RWPE1 (cell line): ENCODE results near the gene NELFB.

Experiments
- CTCF ChIA-PET: fragments of 350-600 bp; sonication (Branson Sonifier 250); formaldehyde crosslinking; extraction: SDS; loops from one replicate; lab custom pipeline; 2021; lab: Yijun Ruan, JAX
- POLR2A ChIA-PET: fragments of 400-600 bp; formaldehyde crosslinking; extraction: SDS; loops from one replicate; lab custom pipeline; 2020; ENCODE audit warnings: antibody characterized with exemption; ENCODE audit not compliant: low non-redundant PET; lab: Yijun Ruan, JAX
- DNase-seq: peaks from one replicate; pipeline ENCODE4 v3.0.0; 2012; ENCODE audit warnings: low spot score
- H3K27ac ChIP-seq: fragments of 450-650 bp; 2 replicates; pipeline ENCODE4 v1.5.1; 2017
- TF ChIP-seq, protein P1 (sequence below): fragments of 450-650 bp; conservative IDR thresholded peaks from 2 replicates; pipeline ENCODE4 v1.5.1; 2017; ENCODE audit warnings: low read depth, mild to moderate bottlenecking

The NELFB gene

DNA sequence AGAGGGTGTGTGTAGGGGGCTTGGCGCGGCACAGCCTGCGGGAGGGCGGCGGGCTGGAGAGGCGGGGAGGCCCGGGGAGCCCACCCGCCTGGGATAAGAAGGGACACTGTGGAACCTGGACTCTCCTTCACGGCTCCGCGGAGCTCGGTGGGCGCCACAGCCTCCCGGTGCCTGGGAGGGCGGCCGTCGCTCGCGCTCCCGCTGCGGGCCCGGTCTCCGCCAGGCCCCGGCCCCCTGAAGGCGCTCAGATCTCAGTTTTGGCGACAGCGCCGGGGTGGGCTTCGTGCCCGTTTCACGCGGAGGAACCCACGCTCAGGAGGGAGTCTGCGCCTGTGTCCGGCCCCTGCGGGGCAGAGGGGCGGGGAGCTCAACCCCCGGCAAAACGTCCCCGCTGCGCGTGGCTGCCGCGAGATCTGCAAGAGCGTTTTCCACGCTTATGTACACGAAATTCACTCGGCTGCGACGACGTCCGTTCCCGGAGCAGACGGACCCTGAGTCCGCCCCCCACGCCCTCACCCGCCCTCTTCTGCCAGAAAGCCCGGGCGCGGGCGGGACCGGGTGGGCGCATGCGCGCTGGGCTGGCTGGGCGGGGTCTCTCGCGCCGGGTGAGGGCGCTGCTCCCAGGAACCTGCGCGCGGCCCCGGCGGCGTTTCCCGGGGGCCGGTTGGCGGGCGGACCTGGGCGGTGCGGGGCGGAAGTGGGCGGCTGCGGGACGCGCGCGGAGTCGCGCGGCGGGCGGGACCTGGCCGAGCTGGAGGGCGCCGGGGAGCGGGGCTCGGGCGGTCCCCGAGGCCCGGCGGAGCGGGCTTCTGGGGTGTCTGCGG is at the start of gene NELFB:
TSS of gene NELFB (plus strand) at position 704 of the 824 bp plus-strand sequence.
- peak within 1 kb of the TSS; percentile 84 for H3K27ac ChIP-seq
- TF ChIP-seq, protein P1, sequence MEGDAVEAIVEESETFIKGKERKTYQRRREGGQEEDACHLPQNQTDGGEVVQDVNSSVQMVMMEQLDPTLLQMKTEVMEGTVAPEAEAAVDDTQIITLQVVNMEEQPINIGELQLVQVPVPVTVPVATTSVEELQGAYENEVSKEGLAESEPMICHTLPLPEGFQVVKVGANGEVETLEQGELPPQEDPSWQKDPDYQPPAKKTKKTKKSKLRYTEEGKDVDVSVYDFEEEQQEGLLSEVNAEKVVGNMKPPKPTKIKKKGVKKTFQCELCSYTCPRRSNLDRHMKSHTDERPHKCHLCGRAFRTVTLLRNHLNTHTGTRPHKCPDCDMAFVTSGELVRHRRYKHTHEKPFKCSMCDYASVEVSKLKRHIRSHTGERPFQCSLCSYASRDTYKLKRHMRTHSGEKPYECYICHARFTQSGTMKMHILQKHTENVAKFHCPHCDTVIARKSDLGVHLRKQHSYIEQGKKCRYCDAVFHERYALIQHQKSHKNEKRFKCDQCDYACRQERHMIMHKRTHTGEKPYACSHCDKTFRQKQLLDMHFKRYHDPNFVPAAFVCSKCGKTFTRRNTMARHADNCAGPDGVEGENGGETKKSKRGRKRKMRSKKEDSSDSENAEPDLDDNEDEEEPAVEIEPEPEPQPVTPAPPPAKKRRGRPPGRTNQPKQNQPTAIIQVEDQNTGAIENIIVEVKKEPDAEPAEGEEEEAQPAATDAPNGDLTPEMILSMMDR, result no peak
- DNase-seq, result peak; percentile 100
- CTCF ChIA-PET, result interaction anchor here (0.6 to 2.3 kb wide), 5 partner anchors 12 to 226 kb away, joined by 3 to 15 read pairs (median 4); no protein-coding TSS in a partner anchor
- POLR2A ChIA-PET, result interaction anchor here (0.5 to 2.5 kb wide), 8 partner anchors 10 to 66 kb away, joined by 3 to 9 read pairs (median 5); partner anchors contain the start of genes NRARP, TOR4A and TUBB4B

DNA sequence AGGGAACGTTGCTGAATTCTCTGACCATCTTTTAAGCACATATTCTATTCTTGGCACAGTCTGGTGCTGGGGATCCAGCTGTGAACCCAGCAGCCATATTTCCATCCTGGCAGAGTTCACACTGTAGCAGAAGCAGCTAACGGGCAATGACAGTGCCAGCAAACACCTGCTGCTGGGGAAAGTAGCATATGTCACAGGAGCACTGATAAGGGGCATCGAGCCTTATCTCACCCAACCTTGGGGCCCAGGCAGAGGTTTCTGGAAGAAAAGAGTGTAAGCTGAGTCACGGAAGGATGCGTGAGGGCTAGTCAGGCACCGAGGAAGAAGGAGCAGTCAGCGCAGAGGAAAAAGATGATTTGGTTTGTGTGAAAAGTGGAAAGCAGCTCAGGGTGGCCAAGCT is 48.5 kb upstream of the NELFB start:
- TF ChIP-seq, protein P1, result no peak
- POLR2A ChIA-PET, result interaction anchor here (1.3 kb wide), 1 partner anchor 17 kb away, joined by 5 read pairs; no protein-coding TSS in a partner anchor
- DNase-seq, result no peak
- CTCF ChIA-PET, result interaction anchor here (0.6 to 1.2 kb wide), 3 partner anchors 18 to 45 kb away, joined by 4 to 6 read pairs (median 5); partner anchors contain the start of gene CYSRT1
- H3K27ac ChIP-seq, result peak overlapping the region; percentile 80

DNA sequence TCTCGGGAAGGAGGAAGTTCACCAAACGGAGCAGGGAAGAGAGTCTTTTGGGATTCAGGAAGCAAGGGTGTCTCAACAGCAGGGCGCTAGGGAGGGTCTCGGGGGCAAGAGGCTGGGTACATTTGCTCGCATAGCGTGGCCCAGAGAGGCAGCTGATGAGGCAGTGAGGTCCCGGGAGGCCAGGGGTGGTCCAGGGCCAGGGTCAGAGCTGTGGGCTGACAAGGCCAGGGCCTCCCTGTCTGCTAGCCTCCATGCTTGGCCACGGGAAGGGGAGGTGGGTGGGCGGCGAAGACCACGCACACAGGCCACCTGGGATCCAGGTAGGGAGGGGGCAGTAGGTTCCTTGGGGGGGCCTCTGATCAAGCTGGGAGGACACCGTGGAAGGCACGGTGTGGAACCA is 43.6 kb upstream of the NELFB start:
- ChIA-PET POLR2A (no interaction called here), CTCF (interaction anchor here (2.1 kb wide), 1 partner anchor 25 kb away, joined by 8 read pairs; no protein-coding TSS in a partner anchor)
- no peak for DNase-seq
- peak overlapping the region; percentile 82 for H3K27ac ChIP-seq
- TF ChIP-seq, protein P1, result no peak

DNA sequence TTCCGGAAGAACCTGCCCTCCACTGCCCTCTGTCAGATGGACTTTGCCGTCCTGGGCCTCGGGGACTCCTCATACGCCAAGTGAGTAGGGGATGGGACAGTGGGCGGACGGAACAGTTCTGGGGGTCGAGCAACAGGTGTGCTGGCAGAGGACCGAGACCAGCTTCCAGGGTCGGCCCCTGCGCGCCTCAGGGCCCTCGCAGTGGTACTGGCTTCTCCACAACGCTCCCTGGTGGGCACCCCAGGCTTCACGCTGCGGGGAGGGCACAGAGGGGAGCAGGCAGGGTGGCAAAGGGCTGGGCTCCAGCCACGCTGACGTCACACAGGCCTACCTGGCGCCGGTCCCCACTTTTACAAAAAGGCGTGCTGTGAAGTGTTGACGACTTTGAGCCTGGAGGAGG is 42.6 kb upstream of the NELFB start:
- ChIA-PET POLR2A (no interaction called here), CTCF (interaction anchor here (1.4 to 2.1 kb wide), 2 partner anchors 22 to 24 kb away, joined by 4 to 8 read pairs; no protein-coding TSS in a partner anchor)
- peak overlapping the region; percentile 82 for H3K27ac ChIP-seq
- DNase-seq, result no peak
- TF ChIP-seq, protein P1, result no peak

DNA sequence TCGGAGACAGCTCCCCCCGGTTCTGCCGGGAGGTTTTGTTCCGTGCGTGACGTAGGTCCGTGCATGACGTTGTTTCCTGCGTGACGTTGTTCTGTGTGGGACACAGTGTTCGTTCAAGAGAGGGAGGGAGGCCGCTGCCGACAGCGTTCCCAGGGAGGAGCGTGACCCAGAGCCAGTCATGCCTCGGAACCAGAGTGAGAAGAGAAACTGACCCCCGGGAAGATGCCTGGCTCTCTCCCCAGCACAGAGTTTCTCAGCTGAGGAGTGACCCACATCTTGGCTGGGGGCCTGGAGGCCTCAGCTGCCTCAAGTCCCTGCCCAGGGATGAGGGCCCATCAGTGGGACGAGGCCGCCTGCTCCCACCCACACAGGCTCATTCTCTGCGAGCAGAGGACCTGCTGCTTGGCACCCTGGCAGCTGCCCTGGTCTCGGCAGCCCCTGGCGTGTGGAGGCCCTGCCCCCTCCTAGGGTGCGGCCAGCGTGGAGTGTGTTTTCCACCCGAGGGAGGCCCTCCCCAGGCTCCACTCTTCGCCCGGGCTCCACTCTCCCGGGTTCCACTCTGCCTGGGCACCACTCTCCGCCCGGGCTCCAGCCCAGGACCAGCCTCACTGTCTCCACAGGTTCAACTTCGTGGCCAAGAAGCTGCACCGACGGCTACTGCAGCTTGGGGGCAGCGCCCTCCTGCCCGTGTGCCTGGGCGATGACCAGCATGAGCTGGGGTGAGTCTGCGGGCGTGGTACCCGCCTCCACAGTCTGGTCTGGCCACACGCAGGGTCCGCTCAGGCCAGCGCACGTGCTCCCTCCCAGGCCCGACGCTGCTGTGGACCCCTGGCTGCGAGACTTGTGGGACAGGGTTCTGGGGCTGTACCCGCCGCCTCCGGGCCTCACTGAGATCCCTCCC is 41.7 kb upstream of the NELFB start:
- no peak for DNase-seq
- ChIA-PET CTCF (interaction anchor here (0.7 to 2.1 kb wide), 7 partner anchors 11 to 36 kb away, joined by 3 to 8 read pairs (median 4); no protein-coding TSS in a partner anchor), POLR2A (interaction anchor here (0.6 kb wide), 1 partner anchor 8 kb away, joined by 3 read pairs; the partner anchor contains the start of genes NDOR1 and TMEM203)
- TF ChIP-seq, protein P1, result no peak; the same call in 1 of the 2 replicates
- H3K27ac ChIP-seq, result peak overlapping the region; percentile 82
